CD4-positive, alpha-beta T cell treated with Interleukin-4 for 1 hour (primary cell): Measurements from ENCODE around the gene CCT7.
"Not testable (repeated sequence)": the region's sequence is repeated elsewhere in the genome, so short reads cannot be mapped to it uniquely, and the experiment has no call there.

ENCODE experiments used
- DNase-seq, 2 donors: peaks; one replicate each; pipeline ENCODE4 v3.0.0-alpha.2; 2020 to 2022

Gene CCT7

DNA sequence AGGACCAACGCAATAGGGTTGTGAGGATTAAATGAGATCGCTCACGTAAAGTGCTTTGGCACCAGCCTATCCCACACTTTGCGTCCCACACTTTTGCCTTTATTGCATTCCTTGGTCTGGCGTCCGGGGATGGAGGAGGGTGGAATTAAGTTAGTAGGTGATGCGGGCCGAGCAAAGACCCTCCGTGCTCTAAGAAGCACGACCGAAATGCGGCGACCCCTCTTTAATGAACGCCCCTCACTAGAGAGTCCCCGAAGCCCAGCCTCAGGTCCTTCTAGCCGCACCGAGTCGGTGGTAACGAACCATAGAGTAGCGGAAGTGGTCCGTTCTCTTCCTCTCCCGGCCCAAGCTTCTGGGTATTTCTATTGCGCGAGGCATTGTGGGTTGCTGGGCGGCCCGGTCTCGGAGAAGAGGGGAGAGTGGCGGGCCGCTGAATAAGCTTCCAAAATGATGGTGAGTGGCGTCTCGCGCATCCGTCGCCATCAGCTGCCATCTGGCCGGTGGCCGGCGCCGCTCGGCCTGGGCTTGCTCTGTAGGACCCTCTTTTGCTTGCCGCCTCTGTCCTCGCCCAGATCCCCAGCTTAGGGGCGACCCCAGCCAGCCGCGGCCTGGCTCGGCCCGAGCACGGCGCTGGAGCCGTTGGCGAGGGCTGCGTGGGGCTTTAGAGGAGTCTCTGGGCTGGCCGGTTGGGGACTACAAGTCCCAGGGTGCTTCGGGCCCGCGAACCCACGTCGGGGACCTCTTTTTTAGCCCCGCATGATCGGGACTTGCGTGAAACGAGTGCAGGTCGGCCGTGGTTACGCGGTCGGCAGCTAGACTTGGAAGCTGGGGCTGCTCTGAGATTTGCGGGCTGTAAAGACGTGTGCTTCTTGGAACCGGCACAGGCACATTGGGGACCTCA is at the start of gene CCT7:
Gene CCT7 (plus strand): TSS at position 377 of the 901 bp plus-strand sequence. CDS start 71 bp downstream, at position 448.
- peak; percentile 92 to 93 for DNase-seq

DNA sequence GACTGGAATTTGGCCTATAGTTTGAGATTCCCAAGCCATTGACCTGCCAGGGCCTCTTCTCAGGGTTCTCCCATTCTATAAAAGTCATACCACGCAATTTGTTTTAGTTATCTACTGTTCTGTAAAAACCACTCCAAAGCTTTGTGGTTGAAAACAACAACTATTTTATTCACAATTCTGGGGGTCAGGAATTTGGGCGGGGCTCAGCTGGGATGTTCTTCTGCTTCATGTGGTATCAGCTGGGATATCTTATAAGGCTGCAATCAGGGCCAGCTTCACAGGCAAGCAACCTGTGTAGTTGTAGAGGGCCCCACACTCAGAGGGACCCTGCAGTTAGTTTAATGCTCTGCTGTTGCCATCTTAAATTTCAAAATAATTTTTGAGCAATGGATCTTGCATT is 48.1 kb upstream of the CCT7 start:
- no peak for DNase-seq

DNA sequence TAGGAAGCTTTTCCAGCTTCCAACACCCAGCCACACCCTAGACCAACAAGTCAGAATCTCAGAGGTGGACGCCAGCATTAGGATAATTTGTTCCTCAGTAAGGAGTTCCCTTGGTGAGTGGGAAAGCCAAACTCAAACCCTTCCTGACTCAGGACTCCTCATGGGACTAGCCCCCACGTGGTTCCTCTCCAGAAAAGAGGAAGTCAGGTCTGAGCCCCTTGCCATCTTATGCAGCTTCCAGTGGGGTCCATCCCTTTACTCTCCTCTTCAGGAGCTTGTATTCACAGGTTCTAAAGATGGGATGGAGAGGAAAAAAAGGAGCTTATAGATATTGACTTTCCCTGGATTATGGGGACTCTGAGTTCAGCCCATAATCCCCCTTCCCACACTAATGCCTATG is 46.6 kb upstream of the CCT7 start:
- no peak for DNase-seq

- DNase-seq, result no peak
Measured at GRCh38 chr2:73197579-73197978, 36.5 kb upstream of the CCT7 start.

DNA sequence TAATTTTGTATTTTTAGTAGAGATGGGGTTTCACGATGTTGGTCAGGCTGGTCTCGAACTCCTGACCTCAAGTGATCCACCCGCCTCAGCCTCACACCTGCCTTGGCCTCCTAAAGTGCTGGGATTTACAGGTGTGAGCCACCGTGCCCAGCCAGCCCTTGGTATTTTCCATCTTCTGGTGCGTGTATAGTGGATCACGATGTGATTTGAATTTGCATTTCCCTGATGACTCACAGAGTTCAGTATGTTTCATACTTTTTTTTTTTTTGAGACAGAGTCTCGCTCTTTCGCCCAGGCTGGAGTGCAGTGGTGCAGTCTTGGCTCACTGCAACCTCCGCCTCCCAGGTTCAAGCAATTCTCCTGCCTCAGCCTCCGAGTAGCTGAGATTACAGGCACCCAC is 33.8 kb upstream of the CCT7 start:
- DNase-seq, result not testable (repeated sequence)

- no peak for DNase-seq
Measured at GRCh38 chr2:73202156-73203054, 31.7 kb upstream of the CCT7 start, which contains the start of gene NOTO. Gene NOTO, plus strand, starts transcription at chr2:73202574. Its CDS starts 93 bp downstream, at chr2:73202667.

- no peak for DNase-seq
Measured at GRCh38 chr2:73203055-73203681, 30.9 kb upstream of the CCT7 start.

DNA sequence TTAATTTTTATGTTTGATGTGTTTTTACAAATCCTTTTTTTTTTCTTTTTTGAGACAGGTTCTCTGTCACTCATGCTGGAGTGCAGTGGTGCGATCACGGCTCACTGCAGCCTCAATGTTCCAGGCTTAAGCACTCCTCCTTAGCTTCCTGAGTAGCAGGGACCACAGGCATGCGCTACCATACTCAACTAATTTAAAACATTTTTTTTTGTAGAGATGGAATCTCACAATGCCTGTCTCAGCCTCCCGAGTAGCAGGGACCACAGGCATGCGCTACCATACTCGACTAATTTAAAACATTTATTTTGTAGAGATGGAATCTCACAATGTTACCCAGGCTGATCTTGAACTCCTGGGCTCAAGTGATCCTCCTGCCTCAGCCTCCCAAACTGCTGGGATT is 28.5 kb upstream of the CCT7 start:
- no peak for DNase-seq

DNA sequence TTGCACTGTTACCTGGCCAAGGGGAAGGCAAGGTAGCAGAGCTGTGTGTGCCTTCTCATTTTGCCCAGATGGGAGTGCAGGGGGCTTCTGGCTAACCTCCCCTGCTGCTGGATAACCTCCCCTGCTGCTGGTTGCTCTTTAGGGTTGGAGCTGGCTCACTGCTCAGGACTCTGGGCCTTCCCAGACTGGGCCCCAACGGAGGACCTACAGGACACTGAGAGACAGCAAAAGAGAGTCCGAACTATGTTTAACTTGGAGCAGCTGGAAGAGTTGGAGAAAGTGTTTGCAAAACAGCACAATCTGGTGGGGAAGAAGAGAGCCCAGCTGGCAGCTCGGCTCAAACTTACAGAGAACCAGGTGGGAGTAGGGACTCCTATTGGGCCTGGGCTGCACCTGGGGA is 25.9 kb upstream of the CCT7 start:
- DNase-seq, result no peak

DNA sequence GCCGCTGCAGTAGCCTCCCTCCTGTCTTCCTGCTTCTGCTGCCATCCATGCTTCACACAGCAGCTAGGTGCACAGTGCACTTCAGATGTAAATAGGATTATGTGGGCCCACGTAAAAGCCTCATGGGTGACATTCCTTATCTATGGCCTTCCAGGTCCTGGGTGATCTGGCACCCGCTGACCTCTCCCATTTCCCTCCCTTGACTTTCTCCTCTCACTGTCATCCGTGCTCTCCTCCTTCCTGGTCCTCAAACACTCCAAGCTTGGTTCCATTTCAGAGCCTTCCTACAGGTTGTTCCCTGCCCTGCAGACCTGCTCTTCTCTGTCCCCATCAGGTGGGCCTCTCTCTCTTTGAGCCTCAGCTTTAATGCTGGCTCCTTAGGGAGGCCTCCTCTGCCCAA is 24.1 kb upstream of the CCT7 start:
- DNase-seq, result no peak

DNA sequence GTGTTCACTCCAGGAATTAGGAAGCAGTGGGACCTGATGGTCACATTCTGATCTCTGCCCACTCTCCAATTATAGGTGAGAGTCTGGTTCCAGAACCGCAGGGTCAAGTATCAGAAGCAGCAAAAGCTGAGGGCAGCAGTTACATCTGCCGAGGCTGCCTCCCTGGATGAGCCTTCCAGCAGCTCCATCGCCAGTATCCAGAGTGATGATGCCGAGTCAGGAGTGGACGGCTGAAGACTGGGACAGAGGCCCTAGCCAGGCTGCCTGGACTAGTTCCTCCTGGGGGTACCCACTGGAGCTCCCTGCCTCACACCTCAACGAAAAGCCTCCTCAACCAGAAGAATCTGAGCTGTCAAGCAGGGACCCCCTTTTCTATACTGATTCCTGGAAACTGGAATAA is 23.4 kb upstream of the CCT7 start:
- no peak for DNase-seq

DNA sequence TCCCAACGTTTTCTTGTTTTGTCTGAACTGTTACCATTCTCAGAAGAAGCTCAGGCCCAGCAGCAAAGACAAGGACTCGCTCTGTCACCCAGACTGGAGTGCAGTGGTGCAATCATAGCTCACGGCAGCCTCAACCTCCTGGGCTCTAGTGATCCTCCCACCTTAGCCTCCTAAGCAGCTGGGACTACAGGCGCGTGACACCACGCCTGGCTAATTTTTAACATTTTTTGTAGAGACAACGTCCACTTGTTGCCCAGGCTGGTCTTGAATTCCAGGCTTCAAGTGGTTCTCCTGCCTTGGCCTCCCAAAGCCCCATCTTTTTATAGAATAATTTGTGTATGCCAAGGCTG is 22.0 kb upstream of the CCT7 start:
- no peak for DNase-seq

GRCh38 chr2:73212448-73213176 is 21.5 kb upstream of the CCT7 start:
- DNase-seq, result peak; percentile 73 to 76

DNA sequence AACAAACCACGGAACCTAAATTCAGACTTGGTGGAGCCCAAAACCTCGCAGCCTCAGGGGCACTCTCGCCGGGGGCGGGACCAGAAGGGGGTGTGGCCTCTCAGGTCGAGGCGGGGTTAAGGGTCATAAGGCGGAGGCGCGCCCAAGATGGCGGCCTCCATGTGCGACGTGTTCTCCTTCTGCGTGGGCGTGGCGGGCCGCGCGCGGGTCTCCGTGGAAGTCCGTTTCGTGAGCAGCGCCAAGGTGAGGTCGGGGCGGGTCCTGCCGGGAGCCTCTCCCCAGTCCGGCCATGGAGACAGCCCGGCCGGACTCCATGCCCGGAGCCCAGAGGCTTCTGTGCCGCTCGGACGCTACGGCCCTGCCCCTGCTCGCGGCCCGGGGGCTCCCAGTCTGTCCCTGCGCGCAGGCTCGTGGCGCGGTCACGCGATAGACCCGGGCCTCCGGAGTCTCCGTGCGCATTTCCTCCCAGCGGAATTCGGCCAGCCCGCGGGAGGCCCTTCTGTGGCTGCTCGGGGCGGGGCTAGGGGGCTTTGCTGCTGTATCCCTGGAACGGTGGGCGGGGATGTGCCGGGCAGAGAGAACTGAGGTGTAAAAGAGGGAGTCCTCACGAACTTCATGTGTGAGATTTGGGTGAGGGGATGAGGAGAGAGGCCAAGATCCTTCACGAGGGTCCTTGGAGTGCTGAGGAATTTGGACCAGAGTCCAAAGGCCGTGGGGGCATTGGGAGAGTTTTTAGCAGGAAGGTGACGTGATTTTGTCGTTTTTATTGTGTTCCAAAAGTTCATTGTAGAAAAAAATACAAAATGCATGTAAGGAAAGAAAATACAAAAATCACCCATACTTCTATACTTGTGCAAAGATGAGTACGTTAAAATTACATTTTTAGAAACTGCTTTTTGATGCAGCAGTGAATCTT is 19.7 kb upstream of the CCT7 start, which contains the start of gene SMYD5:
Gene SMYD5 (plus strand): TSS at position 126 of the 916 bp plus-strand sequence. CDS start 22 bp downstream, at position 148.
- peak; percentile 90 to 92 for DNase-seq

GRCh38 chr2:73215254-73215653 is 18.9 kb upstream of the CCT7 start:
- DNase-seq, result no peak

DNA sequence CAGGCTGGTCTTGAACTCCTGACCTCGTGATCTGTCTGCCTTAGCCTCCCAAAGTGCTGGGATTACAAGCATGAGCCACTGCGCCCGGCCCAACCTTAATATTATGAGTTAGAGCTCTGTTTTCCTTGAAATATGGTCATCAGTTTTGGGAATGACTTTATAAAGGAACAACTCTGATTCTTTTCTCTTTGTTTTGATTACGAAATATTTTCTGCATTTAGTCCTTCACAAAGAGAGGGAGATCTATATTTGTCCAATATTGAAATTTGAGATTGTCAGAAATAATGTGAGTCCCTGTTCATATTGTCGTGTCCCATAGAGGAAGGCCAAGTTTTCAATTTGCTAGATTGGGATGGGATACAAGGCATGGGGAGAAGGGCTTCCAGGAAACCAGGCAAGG is 16.9 kb upstream of the CCT7 start:
- DNase-seq, result no peak

DNA sequence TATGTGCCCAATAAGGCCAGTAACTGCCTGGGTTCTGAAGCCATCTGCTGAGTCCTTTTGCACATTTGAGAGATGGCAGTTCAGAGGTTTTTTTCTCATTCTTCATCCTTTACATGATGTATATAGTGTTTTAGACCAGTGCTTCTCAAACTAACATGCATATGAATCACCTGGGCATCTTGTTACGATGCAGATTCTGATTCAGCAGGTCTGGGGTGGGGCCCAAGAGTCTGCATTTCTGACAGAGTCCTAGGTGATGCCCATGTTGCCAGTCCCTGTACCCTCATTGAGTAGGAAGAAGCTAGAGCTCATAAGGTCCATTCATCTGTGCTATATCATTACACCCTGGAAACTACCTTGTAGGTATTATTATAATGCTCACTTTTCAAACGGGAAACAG is 16.3 kb upstream of the CCT7 start:
- DNase-seq, result no peak

- DNase-seq, result no peak
Measured at GRCh38 chr2:73218298-73218697, 15.8 kb upstream of the CCT7 start.

- DNase-seq, result no peak
Measured at GRCh38 chr2:73223821-73224220, 10.3 kb upstream of the CCT7 start.

DNA sequence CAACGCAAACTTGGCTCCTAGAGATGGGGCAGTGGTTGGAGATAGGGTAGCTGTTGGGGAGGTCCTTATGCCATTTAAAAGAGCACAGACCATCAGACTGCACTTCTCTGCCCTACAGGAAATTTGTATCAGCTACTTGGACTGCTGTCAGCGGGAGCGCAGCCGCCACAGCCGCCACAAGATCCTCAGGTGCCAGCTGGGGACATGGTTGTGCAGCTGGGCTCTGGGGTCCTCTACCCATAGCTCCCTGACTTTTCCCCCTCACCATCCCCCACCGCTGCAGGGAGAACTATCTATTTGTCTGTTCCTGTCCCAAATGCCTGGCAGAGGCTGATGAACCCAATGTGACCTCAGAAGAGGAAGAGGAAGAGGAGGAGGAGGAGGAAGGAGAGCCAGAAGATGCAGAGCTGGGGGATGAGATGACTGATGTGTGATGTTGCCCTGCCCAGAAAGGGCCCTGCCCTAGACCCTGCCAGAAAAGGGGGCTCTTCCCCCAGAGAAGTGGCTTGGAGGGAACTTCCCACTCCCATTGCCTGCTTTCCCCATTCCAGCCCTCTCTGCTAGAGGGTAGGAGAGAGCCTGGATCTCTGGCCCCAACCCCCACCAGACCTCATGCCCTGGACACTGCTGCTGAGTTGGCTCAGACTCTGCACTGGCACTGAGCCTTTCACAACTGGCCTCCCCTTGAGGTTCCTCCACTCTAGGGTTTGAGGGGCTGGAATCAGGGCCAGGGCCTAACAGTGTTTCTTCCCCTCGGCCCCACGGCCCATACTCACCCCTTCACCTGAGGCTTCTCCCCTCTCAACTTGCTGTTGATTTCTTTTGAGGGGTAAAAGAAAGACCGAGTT is 8.4 kb upstream of the CCT7 start:
- no peak for DNase-seq
